RWPE1 (cell line): Measurements from ENCODE around the gene MLC1.

ENCODE experiments used
- CTCF ChIA-PET: fragments of 350-600 bp; sonication (Branson Sonifier 250); formaldehyde crosslinking; extraction: SDS; loops from one replicate; lab custom pipeline; 2021; lab: Yijun Ruan, JAX
- POLR2A ChIA-PET: fragments of 400-600 bp; formaldehyde crosslinking; extraction: SDS; loops from one replicate; lab custom pipeline; 2020; ENCODE audit warnings: antibody characterized with exemption; ENCODE audit not compliant: low non-redundant PET; lab: Yijun Ruan, JAX
- DNase-seq: peaks from one replicate; pipeline ENCODE4 v3.0.0; 2012; ENCODE audit warnings: low spot score
- H3K27ac ChIP-seq: fragments of 450-650 bp; 2 replicates; pipeline ENCODE4 v1.5.1; 2017
- CTCF ChIP-seq: fragments of 450-650 bp; conservative IDR thresholded peaks from 2 replicates; pipeline ENCODE4 v1.5.1; 2017; ENCODE audit warnings: low read depth, mild to moderate bottlenecking

Gene MLC1

GRCh38 chr22:50061141-50061823 is 23.9 kb downstream of the MLC1 start:
- DNase-seq = no peak
- ChIA-PET POLR2A (no interaction called here), CTCF (no interaction called here)
- no peak for TF ChIP-seq CTCF
- H3K27ac ChIP-seq = no peak overlapping the region

- POLR2A ChIA-PET = no interaction called here
- CTCF ChIA-PET = no interaction called here
- H3K27ac ChIP-seq = no peak overlapping the region
- no peak for TF ChIP-seq CTCF
- DNase-seq = no peak
Observed at GRCh38 chr22:50060441-50061140, 24.6 kb downstream of the MLC1 start.

GRCh38 chr22:50059881-50060262 is 25.4 kb downstream of the MLC1 start:
- TF ChIP-seq CTCF = no peak
- ChIA-PET CTCF (interaction anchor here (0.7 kb wide), 1 partner anchor 292 kb away, joined by 4 read pairs; no protein-coding TSS in a partner anchor), POLR2A (no interaction called here)
- DNase-seq = no peak
- H3K27ac ChIP-seq = no peak overlapping the region

GRCh38 chr22:50058906-50059880 is 26.0 kb downstream of the MLC1 start:
- no peak overlapping the region for H3K27ac ChIP-seq
- peak; percentile 15 for DNase-seq

GRCh38 chr22:50058061-50058905 is 26.9 kb downstream of the MLC1 start, which contains the start of gene TTLL8:
TTLL8 (minus strand) TSS chr22:50058298.
- POLR2A ChIA-PET = no interaction called here
- DNase-seq = no peak
- TF ChIP-seq CTCF = no peak
- no peak within 1 kb of the TSS for H3K27ac ChIP-seq
- CTCF ChIA-PET = interaction anchor here (0.7 kb wide), 1 partner anchor 87 kb away, joined by 3 read pairs; no protein-coding TSS in a partner anchor

More at GRCh38 chr22:50058906-50059880, 26.0 kb downstream of the MLC1 start:
- ChIA-PET POLR2A (no interaction called here), CTCF (interaction anchor here (0.5 to 0.7 kb wide), 3 partner anchors 88 to 311 kb away, joined by 3 to 4 read pairs (median 3); no protein-coding TSS in a partner anchor)
- TF ChIP-seq CTCF = no peak
